Endothelial cell of umbilical vein (primary cell): Measurements from ENCODE around the gene RBMS1. TPM values are rescaled to one million over a fixed set of nuclear protein-coding genes. Genes with fewer than 3 reads are reported as not detected.

Experiments
- BruUV-seq: library from RNA; stranded (reverse); fragments of 400-500 nt; replicated peaks from 2 replicates; lab custom pipeline; 2021; lab: Mats Ljungman, UMichigan
- CTCF ChIA-PET: fragments of 300-600, 350-600 bp; sonication (Branson Sonifier 250); formaldehyde crosslinking; loops from one replicate; lab custom pipeline; 2021; ENCODE audit warnings: antibody characterized with exemption, inconsistent platforms; lab: Charles Lee
- POLR2A ChIA-PET: fragments of 300-600, 350-600 bp; sonication (Branson Sonifier 250); formaldehyde crosslinking; loops from one replicate; lab custom pipeline; 2021; ENCODE audit warnings: antibody characterized with exemption, inconsistent platforms; lab: Charles Lee
- DNase-seq: peaks from one replicate; pipeline ENCODE4 v3.0.0-alpha.2; 2011; ENCODE audit warnings: low read depth, low spot score
- FAIRE-seq: peaks from 2 replicates; lab custom pipeline; 2011; peaks lifted over from hg19 to GRCh38; lab: Jason Lieb, UNC
- H2AFZ ChIP-seq: 2 replicates; pipeline ENCODE4 v1.6.0; 2012; ENCODE audit warnings: low read depth, low read length, control low read depth, inconsistent platforms
- H3K27ac ChIP-seq: 2 replicates; pipeline ENCODE4 v1.5.1; 2011; ENCODE audit warnings: low read depth, mild to moderate bottlenecking, control low read depth, low read length, moderate library complexity; ENCODE audit not compliant: insufficient read depth
- H3K27me3 ChIP-seq, 2 experiments: 2 replicates each; pipeline versions ENCODE4 v1.6.0 to v1.6.1; 2011; ENCODE audit warnings: low read length in 2 of 2, mixed read lengths in 1 of 2; ENCODE audit not compliant: control insufficient read depth in 2 of 2, insufficient read depth in 2 of 2
- H3K36me3 ChIP-seq, 2 experiments: 2 replicates in 1 of 2; 3 replicates in 1 of 2; pipeline ENCODE4 v1.5.1; 2011; ENCODE audit warnings: low read length in 2 of 2, mild to moderate bottlenecking in 1 of 2, moderate library complexity in 1 of 2; ENCODE audit not compliant: control insufficient read depth in 2 of 2, insufficient read depth in 2 of 2; ENCODE audit errors: extremely low read depth in 1 of 2
- H3K4me1 ChIP-seq: 3 replicates; pipeline ENCODE4 v1.5.1; 2011; ENCODE audit warnings: mild to moderate bottlenecking, low read length; ENCODE audit not compliant: control insufficient read depth, insufficient read depth; ENCODE audit errors: extremely low read depth
- H3K4me2 ChIP-seq: 2 replicates; pipeline ENCODE4 v1.6.1; 2011; ENCODE audit warnings: low read length, control low read depth, mixed read lengths; ENCODE audit not compliant: insufficient read depth
- H3K4me3 ChIP-seq, 3 experiments: fragments of 200-600 bp in 1 of 3; sonication (generic), shearing (Covaris generic) in 1 of 3; replicated peaks in 1 of 3; 2 replicates each; pipeline ENCODE4 v1.5.1; 2011 to 2016; ENCODE audit warnings: control low read depth in 3 of 3, low read length in 3 of 3, mild to moderate bottlenecking in 2 of 3, inconsistent platforms in 1 of 3, low read depth in 1 of 3, moderate library complexity in 1 of 3; ENCODE audit not compliant: insufficient read depth in 1 of 3
- H3K79me2 ChIP-seq: 2 replicates; pipeline ENCODE4 v1.6.0; 2012; ENCODE audit warnings: low read length, inconsistent platforms; ENCODE audit not compliant: control insufficient read depth, insufficient read depth
- H3K9ac ChIP-seq: replicated peaks from 2 replicates; pipeline ENCODE3; 2011; ENCODE audit warnings: low read length, control low read depth; ENCODE audit not compliant: insufficient read depth; ENCODE audit errors: extremely low read depth
- H3K9me1 ChIP-seq: replicated peaks from 3 replicates; pipeline ENCODE4 v1.6.0; 2011; ENCODE audit warnings: mild to moderate bottlenecking, low read length; ENCODE audit not compliant: control insufficient read depth, insufficient read depth; ENCODE audit errors: extremely low read depth
- H3K9me3 ChIP-seq: replicated peaks from 2 replicates; pipeline ENCODE4 v1.5.1; 2012; ENCODE audit warnings: low read length, inconsistent platforms; ENCODE audit not compliant: control insufficient read depth, insufficient read depth
- H4K20me1 ChIP-seq: replicated peaks from 2 replicates; pipeline ENCODE3; 2011; ENCODE audit warnings: mild to moderate bottlenecking, low read length; ENCODE audit not compliant: control insufficient read depth, insufficient read depth; ENCODE audit errors: extremely low read depth
- EZH2 ChIP-seq: IDR thresholded peaks from 2 replicates; pipeline ENCODE4 v1.6.1; 2012; ENCODE audit warnings: borderline replicate concordance, low read depth, mild to moderate bottlenecking, moderate library complexity, low read length, inconsistent platforms; ENCODE audit not compliant: severe bottlenecking
- FOS ChIP-seq: IDR thresholded peaks from 2 replicates; pipeline ENCODE4 v1.6.1; 2011; ENCODE audit warnings: mild to moderate bottlenecking, low read length, moderate library complexity, borderline replicate concordance; ENCODE audit not compliant: insufficient read depth
- GATA2 ChIP-seq: IDR thresholded peaks from 2 replicates; pipeline ENCODE4 v1.7.0; 2011; ENCODE audit warnings: low read depth, mild to moderate bottlenecking, moderate library complexity, mixed read lengths, low read length; ENCODE audit not compliant: insufficient read length, insufficient read depth
- JUN ChIP-seq: IDR thresholded peaks from 2 replicates; pipeline ENCODE4 v1.6.1; 2011; ENCODE audit warnings: borderline replicate concordance, low read depth; ENCODE audit not compliant: insufficient read length, insufficient read depth
- MYC ChIP-seq: IDR thresholded peaks from one replicate; pipeline ENCODE4 v1.6.1; 2011; ENCODE audit warnings: mild to moderate bottlenecking, low read depth, low read length
- POLR2A ChIP-seq: IDR thresholded peaks from 2 replicates; pipeline ENCODE4 v1.6.1; 2012; ENCODE audit warnings: low read depth, mild to moderate bottlenecking, control low read depth, low read length
- POLR2AphosphoS5 ChIP-seq: IDR thresholded peaks from 2 replicates; pipeline ENCODE4 v1.6.1; 2012; ENCODE audit warnings: low read depth, mild to moderate bottlenecking, control low read depth, low read length, moderate library complexity; ENCODE audit not compliant: insufficient read depth
- dilution Hi-C: fragments of 300-500 bp; cut with MboI; formaldehyde crosslinking; loops from one replicate; pipeline ENCODE4 v1.15.0; 2019; ENCODE audit warnings: low sequenced_read_pairs; ENCODE audit not compliant: extremely low pct_ligation_motif_present
- intact Hi-C: fragments of 100-400 bp; cut with micrococcal nuclease; formaldehyde crosslinking; loops from one replicate; pipeline ENCODE4 v1.10.0; 2022
- polyA plus RNA-seq, 4 experiments: library from polyadenylated mRNA; depleted of rRNA in 3 of 4; stranded (reverse) in 3 of 4; unstranded in 1 of 4; fragments of >200 nt; gene quantifications; 2 replicates each; pipeline versions ENCODE4 v1.2.1 to v1.2.3, GENCODE V29; 2011 to 2012; ENCODE audit warnings: missing spikeins in 1 of 4
- total RNA-seq: library from RNA; stranded (reverse); gene quantifications from 2 replicates; pipeline ENCODE4 v1.2.3, GENCODE V29; 2021
- TF ChIP-seq, protein P1 (sequence below): IDR thresholded peaks from 2 replicates; pipeline ENCODE4 v1.6.1; 2011; ENCODE audit not compliant: insufficient read depth, insufficient read length
- TF ChIP-seq, protein P2 (sequence below), 2 donors: IDR thresholded peaks; 1 replicate in 1 of 2; 2 replicates in 1 of 2; pipeline ENCODE4 v1.5.1; 2011; ENCODE audit warnings: low read length in 2 of 2, mild to moderate bottlenecking in 2 of 2, moderate library complexity in 2 of 2, control low read depth in 1 of 2, inconsistent platforms in 1 of 2, low read depth in 1 of 2; ENCODE audit not compliant: insufficient read depth in 1 of 2; ENCODE audit errors: extremely low read depth in 1 of 2

Gene RBMS1
- total and polyA plus RNA-seq, 2 donors (not counting 3 experiments of a cell fraction or from before 2014, with no cell fraction given), result 60.0 to 93.3 TPM

DNA sequence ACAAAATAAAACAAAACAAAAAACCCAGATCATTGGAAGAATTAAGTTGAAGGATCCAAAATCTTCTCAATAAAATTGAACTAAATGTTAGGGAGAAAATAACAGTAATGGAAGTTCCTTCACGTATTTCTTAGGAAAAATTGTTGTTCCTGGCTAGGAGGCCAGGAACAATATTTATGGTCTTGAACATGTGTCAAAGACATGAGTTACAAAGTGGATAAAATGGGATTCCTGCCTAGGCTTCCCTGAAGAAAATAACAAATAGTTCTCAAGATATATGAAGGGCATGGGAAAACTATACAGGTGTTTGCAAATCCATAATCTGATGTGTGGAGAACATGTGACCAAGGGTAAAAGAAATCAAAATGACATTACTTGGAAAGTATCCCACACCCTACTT lies 225.9 kb downstream of the RBMS1 start:
- peaks cover 0 to 1% of the 10 kb centered on the region in 2 experiments for H3K36me3 ChIP-seq
- no peaks in the 10 kb centered on the region for H3K79me2 ChIP-seq
- ChIA-PET CTCF (interaction anchor here (1.5 to 6.0 kb wide), 4 partner anchors 12 to 158 kb away, joined by 5 to 31 read pairs (median 7); no protein-coding TSS in a partner anchor), POLR2A (no interaction called here)
- no peak overlapping the region for H3K4me3 ChIP-seq
- no peak overlapping the region for H3K4me2 ChIP-seq
- H3K4me1 ChIP-seq, result peaks cover 25% of the 10 kb centered on the region
- H3K9ac ChIP-seq, result no peak overlapping the region
- no peaks in the 10 kb centered on the region for H3K9me3 ChIP-seq
- DNase-seq (no peak), FAIRE-seq (no peak)
- H4K20me1 ChIP-seq, result no peaks in the 10 kb centered on the region
- intact Hi-C loops (no loop called here), dilution Hi-C loops (no loop called here)
- no peaks in the 10 kb centered on the region for H3K27me3 ChIP-seq
- TF ChIP-seq MYC (no peak), GATA2 (no peak), JUN (no peak), EZH2 (no peak), POLR2A (no peak), FOS (no peak), POLR2AphosphoS5 (no peak)
- TF ChIP-seq, protein P1, sequence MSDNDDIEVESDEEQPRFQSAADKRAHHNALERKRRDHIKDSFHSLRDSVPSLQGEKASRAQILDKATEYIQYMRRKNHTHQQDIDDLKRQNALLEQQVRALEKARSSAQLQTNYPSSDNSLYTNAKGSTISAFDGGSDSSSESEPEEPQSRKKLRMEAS, result no peak
- TF ChIP-seq, protein P2, sequence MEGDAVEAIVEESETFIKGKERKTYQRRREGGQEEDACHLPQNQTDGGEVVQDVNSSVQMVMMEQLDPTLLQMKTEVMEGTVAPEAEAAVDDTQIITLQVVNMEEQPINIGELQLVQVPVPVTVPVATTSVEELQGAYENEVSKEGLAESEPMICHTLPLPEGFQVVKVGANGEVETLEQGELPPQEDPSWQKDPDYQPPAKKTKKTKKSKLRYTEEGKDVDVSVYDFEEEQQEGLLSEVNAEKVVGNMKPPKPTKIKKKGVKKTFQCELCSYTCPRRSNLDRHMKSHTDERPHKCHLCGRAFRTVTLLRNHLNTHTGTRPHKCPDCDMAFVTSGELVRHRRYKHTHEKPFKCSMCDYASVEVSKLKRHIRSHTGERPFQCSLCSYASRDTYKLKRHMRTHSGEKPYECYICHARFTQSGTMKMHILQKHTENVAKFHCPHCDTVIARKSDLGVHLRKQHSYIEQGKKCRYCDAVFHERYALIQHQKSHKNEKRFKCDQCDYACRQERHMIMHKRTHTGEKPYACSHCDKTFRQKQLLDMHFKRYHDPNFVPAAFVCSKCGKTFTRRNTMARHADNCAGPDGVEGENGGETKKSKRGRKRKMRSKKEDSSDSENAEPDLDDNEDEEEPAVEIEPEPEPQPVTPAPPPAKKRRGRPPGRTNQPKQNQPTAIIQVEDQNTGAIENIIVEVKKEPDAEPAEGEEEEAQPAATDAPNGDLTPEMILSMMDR (IDR thresholded peaks at IDR 0.05; ENCODE audit: extremely low read depth in 1 of 2, insufficient read depth in 1 of 2, low read depth in 1 of 2, low read length in 2 of 2), result no peak
- no peak overlapping the region for H3K27ac ChIP-seq
- H2AFZ ChIP-seq, result no peak overlapping the region
- BruUV-seq, result no TSS peak
- no peaks in the 10 kb centered on the region for H3K9me1 ChIP-seq
